Measurements from ENCODE around the gene CYP2W1.

DNA sequence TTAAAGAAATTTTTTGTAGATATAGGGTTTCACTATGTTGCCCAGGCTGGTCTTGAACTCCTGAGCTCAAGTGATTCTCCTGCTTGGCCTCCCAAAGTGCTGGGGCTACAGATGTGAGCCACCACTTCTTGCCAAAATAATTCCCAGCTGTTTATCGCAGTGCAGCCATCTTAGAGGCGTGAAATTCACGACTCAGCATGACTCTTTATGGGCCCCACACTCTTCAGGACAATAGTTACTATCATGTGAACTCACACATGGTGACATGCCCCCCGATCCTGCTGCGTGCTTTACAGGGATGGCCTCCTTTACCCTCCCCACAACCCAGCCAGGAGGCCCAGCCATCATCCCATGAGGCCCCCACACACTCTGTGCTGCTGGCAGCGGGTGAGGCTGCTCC is 12.2 kb upstream of the CYP2W1 start:
- TF ChIP-seq, protein P1, sequence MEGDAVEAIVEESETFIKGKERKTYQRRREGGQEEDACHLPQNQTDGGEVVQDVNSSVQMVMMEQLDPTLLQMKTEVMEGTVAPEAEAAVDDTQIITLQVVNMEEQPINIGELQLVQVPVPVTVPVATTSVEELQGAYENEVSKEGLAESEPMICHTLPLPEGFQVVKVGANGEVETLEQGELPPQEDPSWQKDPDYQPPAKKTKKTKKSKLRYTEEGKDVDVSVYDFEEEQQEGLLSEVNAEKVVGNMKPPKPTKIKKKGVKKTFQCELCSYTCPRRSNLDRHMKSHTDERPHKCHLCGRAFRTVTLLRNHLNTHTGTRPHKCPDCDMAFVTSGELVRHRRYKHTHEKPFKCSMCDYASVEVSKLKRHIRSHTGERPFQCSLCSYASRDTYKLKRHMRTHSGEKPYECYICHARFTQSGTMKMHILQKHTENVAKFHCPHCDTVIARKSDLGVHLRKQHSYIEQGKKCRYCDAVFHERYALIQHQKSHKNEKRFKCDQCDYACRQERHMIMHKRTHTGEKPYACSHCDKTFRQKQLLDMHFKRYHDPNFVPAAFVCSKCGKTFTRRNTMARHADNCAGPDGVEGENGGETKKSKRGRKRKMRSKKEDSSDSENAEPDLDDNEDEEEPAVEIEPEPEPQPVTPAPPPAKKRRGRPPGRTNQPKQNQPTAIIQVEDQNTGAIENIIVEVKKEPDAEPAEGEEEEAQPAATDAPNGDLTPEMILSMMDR (IDR thresholded peaks at IDR 0.05) = no peak
- TF ChIP-seq POLR2A (IDR thresholded peaks at IDR 0.05) = no peak
